HEK293T (cell line): Measurements from ENCODE around the gene C1orf216.

Experiments used
- CTCF ChIA-PET: fragments of 350-600 bp; formaldehyde crosslinking; extraction: SDS; loops from one replicate; lab custom pipeline; 2021; ENCODE audit warnings: antibody characterized with exemption, inconsistent platforms; lab: Yijun Ruan, JAX
- POLR2A ChIA-PET: fragments of 350-600 bp; formaldehyde crosslinking; extraction: SDS; loops from one replicate; lab custom pipeline; 2020; ENCODE audit warnings: antibody characterized with exemption, inconsistent platforms; lab: Yijun Ruan, JAX
- DNase-seq: peaks from one replicate; pipeline ENCODE4 v3.0.0; 2012; ENCODE audit warnings: mixed read lengths; ENCODE audit errors: extremely low spot score
- ARNT ChIP-seq: fragments of 450-650 bp; IDR thresholded peaks from 2 replicates; pipeline ENCODE4 v1.6.1; 2017; ENCODE audit warnings: mild to moderate bottlenecking
- BHLHE40 ChIP-seq: fragments of 450-650 bp; IDR thresholded peaks from 2 replicates; pipeline ENCODE4 v1.6.1; 2016; ENCODE audit warnings: mild to moderate bottlenecking, moderate library complexity, borderline replicate concordance
- CTBP1 ChIP-seq: fragments of 450-650 bp; IDR thresholded peaks from 2 replicates; pipeline ENCODE4 v1.6.1; 2016; ENCODE audit warnings: borderline replicate concordance
- ELF4 ChIP-seq: fragments of 450-650 bp; IDR thresholded peaks from 2 replicates; pipeline ENCODE4 v1.6.1; 2017; ENCODE audit warnings: antibody characterized with exemption
- FOXA1 ChIP-seq: fragments of 450-650 bp; IDR thresholded peaks from 2 replicates; pipeline ENCODE4 v1.6.1; 2016; ENCODE audit warnings: mild to moderate bottlenecking
- FOXK2 ChIP-seq: fragments of 450-650 bp; IDR thresholded peaks from 2 replicates; pipeline ENCODE4 v1.6.1; 2016; ENCODE audit warnings: mild to moderate bottlenecking
- FOXM1 ChIP-seq: fragments of 450-650 bp; IDR thresholded peaks from 2 replicates; pipeline ENCODE4 v1.6.1; 2017; ENCODE audit warnings: mild to moderate bottlenecking, borderline replicate concordance
- HDGF ChIP-seq: fragments of 450-650 bp; IDR thresholded peaks from 2 replicates; pipeline ENCODE4 v1.6.1; 2017; ENCODE audit warnings: antibody characterized with exemption, borderline replicate concordance
- L3MBTL2 ChIP-seq: fragments of 450-650 bp; conservative IDR thresholded peaks from 2 replicates; pipeline ENCODE4 v1.6.1; 2016; ENCODE audit warnings: mild to moderate bottlenecking
- LEF1 ChIP-seq: fragments of 450-650 bp; IDR thresholded peaks from 2 replicates; pipeline ENCODE4 v1.6.1; 2017; ENCODE audit warnings: mild to moderate bottlenecking, borderline replicate concordance
- NFRKB ChIP-seq: fragments of 450-650 bp; IDR thresholded peaks from 2 replicates; pipeline ENCODE4 v1.6.1; 2016; ENCODE audit warnings: mild to moderate bottlenecking, moderate library complexity
- PKNOX1 ChIP-seq: fragments of 450-650 bp; IDR thresholded peaks from 2 replicates; pipeline ENCODE4 v1.6.1; 2016
- SP1 ChIP-seq: fragments of 450-650 bp; IDR thresholded peaks from 2 replicates; pipeline ENCODE4 v1.6.1; 2017
- SUZ12 ChIP-seq: fragments of 450-650 bp; IDR thresholded peaks from 2 replicates; pipeline ENCODE4 v1.6.1; 2016; ENCODE audit warnings: mild to moderate bottlenecking
- TARDBP ChIP-seq: fragments of 450-650 bp; IDR thresholded peaks from 2 replicates; pipeline ENCODE4 v1.6.1; 2016
- ZNF384 ChIP-seq: fragments of 450-650 bp; IDR thresholded peaks from 2 replicates; pipeline ENCODE4 v1.6.1; 2016

C1orf216 gene

GRCh38 chr1:35688161-35688560, 30.5 kb downstream of the C1orf216 start:
- TF ChIP-seq FOXM1 (no peak), SUZ12 (no peak)
- no peak for DNase-seq
- ChIA-PET CTCF (no interaction called here), POLR2A (no interaction called here)

GRCh38 chr1:35683012-35683411, 35.7 kb downstream of the C1orf216 start:
- no peak for TF ChIP-seq BHLHE40
- no peak for TF ChIP-seq SUZ12
- no peak for TF ChIP-seq NFRKB
- no peak for TF ChIP-seq ARNT
- no peak for TF ChIP-seq TARDBP
- no peak for TF ChIP-seq HDGF
- TF ChIP-seq L3MBTL2 = no peak
- no peak for TF ChIP-seq SP1
- no peak for TF ChIP-seq LEF1
- TF ChIP-seq CTBP1 = no peak
- no peak for TF ChIP-seq FOXA1
- no peak for TF ChIP-seq PKNOX1
- TF ChIP-seq ZNF384 = no peak
- ChIA-PET POLR2A (no interaction called here), CTCF (no interaction called here)
- DNase-seq = no peak

- POLR2A ChIA-PET = interaction anchor here (1.0 kb wide), 1 partner anchor 90 kb away, joined by 3 read pairs; the partner anchor contains the start of gene CLSPN
- TF ChIP-seq SUZ12 (no peak), FOXA1 (no peak), NFRKB (no peak), HDGF (no peak), LEF1 (no peak), L3MBTL2 (no peak), BHLHE40 (no peak), ELF4 (no peak), ZNF384 (no peak), SP1 (no peak), TARDBP (no peak), FOXK2 (no peak), CTBP1 (no peak), ARNT (no peak), PKNOX1 (no peak), FOXM1 (no peak)
- no peak for DNase-seq
- CTCF ChIA-PET = interaction anchor here (1.0 kb wide), 1 partner anchor 34 kb away, joined by 3 read pairs; no protein-coding TSS in a partner anchor
Observed at GRCh38 chr1:35680271-35680670, 38.4 kb downstream of the C1orf216 start.

GRCh38 chr1:35675773-35676172, 42.9 kb downstream of the C1orf216 start:
- ChIA-PET POLR2A (no interaction called here), CTCF (no interaction called here)
- no peak for DNase-seq
- TF ChIP-seq ARNT (no peak), SUZ12 (no peak), PKNOX1 (no peak), NFRKB (no peak), ELF4 (no peak), FOXK2 (no peak), ZNF384 (no peak), TARDBP (no peak)

GRCh38 chr1:35674111-35674510, 44.6 kb downstream of the C1orf216 start:
- TF ChIP-seq ZNF384 (no peak), SUZ12 (no peak), PKNOX1 (no peak), TARDBP (no peak), BHLHE40 (no peak), FOXK2 (no peak), ELF4 (no peak), LEF1 (no peak), L3MBTL2 (no peak)
- POLR2A ChIA-PET = no interaction called here
- CTCF ChIA-PET = no interaction called here
- no peak for DNase-seq

- ChIA-PET POLR2A (no interaction called here), CTCF (interaction anchor here (1.0 kb wide), 1 partner anchor 44 kb away, joined by 3 read pairs; no protein-coding TSS in a partner anchor)
- no peak for DNase-seq
- TF ChIP-seq ZNF384 (no peak), CTBP1 (no peak), L3MBTL2 (no peak), NFRKB (no peak), FOXM1 (no peak), PKNOX1 (no peak), HDGF (no peak), ELF4 (no peak), SUZ12 (no peak), LEF1 (no peak), ARNT (no peak), FOXA1 (no peak)
Observed at GRCh38 chr1:35672116-35672515, 46.6 kb downstream of the C1orf216 start.
